GM21447 (cell line): Measurements from ENCODE around the gene SEMA4G.

ENCODE experiments used
- ATAC-seq: cut with Tn5 transposase; IDR thresholded peaks from one replicate; pipeline ENCODE4 v1.9.1; 2021; ENCODE audit not compliant: unreplicated experiment

SEMA4G gene

GRCh38 chr10:100986952-100987684, 17.8 kb downstream of the SEMA4G start, which contains the start of the genes MRPL43 and TWNK:
TSS of gene MRPL43 (minus strand) at chr10:100987497. CDS start at chr10:100987443, 54 bp downstream.
TSS of gene TWNK (plus strand) at chr10:100987543. CDS start at chr10:100988211, 668 bp downstream.
- peak; percentile 87 for ATAC-seq

DNA sequence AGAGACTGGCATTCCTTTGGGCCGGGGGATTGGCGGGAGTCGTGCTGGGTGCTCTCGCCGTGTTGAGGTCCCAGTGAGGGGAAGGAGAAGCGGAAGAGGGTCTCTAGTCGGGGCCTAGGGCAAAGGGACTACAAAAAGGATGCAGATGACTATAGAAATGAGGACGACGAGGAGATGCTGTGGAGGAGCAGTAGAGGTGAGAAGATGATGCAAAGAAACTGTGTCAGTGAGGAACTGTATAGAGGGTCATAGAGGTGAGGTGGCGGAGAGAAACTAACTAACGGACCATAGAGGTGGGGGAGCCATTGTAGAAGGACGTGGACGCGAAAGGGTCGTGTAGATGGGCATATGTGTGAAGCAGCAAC, 18.4 kb downstream of the SEMA4G start:
- no peak for ATAC-seq

GRCh38 chr10:100988166-100988565, 18.9 kb downstream of the SEMA4G start:
- ATAC-seq: no peak

DNA sequence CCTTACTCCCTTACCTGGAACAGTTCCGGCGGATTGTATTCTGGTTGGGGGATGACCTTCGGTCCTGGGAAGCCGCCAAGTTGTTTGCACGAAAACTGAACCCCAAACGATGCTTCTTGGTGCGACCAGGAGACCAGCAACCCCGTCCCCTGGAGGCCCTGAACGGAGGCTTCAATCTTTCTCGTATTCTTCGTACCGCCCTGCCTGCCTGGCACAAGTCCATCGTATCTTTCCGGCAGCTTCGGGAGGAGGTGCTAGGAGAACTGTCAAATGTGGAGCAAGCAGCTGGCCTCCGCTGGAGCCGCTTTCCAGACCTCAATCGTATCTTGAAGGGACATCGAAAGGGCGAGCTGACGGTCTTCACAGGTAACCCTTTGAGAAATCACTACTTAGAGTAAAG, 19.8 kb downstream of the SEMA4G start:
- ATAC-seq: no peak

- ATAC-seq: no peak
Measured at GRCh38 chr10:100993986-100994708, 24.8 kb downstream of the SEMA4G start.

- no peak for ATAC-seq
Measured at GRCh38 chr10:100995181-100995580, 25.9 kb downstream of the SEMA4G start.

DNA sequence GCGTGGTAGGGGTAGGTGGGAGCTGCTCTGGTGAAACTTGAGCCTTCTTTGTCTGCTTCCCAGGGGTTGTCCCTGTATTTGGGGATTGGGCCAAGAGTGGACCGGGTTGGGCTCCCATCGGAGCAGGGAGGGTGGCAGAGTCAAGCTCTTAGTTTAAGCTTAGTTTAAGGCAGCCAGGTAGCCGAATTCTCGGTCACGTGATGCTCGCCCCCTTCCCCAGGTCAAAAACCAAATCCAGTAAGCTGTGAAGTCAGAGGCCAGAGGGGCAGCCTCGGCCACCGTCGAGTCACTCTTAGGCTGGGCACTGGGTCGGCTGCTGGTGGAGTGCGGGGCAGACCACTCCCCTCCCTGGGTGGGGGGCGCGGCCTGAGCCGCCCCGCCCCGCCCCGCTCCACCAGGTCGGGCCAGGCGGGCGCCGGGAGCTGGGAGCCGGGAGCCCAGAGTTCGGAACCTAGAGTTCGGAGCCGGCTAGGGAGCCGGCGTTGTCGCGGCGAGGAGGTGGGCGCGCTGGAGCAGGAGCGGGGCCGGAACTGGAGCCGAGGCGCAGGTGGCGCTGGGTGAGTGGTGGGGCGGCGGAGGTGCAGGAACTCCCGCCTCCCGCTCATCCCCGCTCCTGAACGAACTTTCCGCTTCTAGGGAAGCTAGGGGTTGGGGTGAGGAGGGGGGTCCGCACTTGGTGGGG, 27.5 kb downstream of the SEMA4G start:
- ATAC-seq: peak; percentile 18

- ATAC-seq: peak; percentile 32
Measured at GRCh38 chr10:100997360-100998182, 28.3 kb downstream of the SEMA4G start.

DNA sequence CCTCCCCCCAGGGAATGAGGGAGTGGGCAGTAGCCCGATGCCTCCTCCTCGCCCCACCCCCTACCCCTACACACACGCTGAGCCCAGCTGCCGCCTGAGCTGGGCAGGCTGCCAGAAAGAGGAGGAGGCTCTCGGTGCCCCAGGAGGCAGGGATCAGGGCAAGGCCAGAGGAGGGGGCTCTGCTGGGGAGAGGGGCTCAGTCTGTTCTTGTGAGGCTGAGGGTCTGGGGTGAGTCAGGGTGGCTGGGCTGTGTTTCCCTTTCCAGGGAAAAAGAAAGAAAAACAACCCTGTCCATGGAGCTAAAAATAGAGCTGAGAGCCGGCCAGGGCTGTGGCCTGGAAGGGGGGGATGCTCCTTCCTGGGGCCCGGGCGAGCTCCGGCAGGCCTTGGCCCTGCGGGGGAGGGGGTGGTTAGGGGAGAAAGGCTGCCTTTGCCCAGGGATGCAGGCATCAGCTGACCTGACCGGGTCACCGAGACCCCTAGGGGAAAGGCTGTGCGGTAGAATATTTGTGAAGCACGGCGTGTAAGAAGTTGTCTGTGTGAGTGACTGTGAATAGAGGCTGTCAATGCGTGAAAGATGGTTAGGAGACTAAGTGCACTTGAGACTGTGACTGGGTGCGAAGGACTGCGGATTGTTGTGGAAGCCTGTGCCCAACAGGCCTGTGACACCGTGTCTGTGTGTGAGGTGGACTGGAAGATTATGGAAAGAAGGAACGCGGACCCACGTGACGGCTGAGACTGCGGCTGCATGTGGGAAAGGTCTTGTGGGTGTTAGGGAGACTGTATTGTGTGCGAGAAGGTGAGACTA, 29.1 kb downstream of the SEMA4G start:
- ATAC-seq: peak; percentile 36

- ATAC-seq: peak; percentile 41
Measured at GRCh38 chr10:100998991-100999741, 29.9 kb downstream of the SEMA4G start.

DNA sequence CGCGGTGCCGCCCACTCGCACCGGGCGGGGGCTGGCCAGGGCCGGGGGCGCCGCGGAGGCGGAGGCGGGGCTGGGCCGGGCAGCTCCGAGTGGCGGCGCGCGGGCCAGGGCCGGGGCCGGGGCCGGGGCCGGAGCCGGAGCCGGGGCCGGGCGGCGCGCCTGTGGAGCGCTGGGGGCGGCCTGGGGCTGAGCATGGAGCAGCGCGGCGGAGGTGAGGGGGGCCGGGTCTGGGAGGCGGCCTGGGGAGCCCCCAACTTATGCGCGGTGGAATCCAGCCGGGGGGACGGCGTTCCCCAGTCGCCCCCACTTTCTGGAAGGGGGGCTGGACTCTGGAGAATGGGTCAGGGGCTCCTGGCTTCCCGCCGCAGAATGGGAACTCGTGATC, 30.4 kb downstream of the SEMA4G start, which contains the start of gene LZTS2:
LZTS2 (plus strand) TSS at position 67 of the 385 bp plus-strand sequence. CDS start 2,731 bp downstream, outside the sequence.
- no peak for ATAC-seq

DNA sequence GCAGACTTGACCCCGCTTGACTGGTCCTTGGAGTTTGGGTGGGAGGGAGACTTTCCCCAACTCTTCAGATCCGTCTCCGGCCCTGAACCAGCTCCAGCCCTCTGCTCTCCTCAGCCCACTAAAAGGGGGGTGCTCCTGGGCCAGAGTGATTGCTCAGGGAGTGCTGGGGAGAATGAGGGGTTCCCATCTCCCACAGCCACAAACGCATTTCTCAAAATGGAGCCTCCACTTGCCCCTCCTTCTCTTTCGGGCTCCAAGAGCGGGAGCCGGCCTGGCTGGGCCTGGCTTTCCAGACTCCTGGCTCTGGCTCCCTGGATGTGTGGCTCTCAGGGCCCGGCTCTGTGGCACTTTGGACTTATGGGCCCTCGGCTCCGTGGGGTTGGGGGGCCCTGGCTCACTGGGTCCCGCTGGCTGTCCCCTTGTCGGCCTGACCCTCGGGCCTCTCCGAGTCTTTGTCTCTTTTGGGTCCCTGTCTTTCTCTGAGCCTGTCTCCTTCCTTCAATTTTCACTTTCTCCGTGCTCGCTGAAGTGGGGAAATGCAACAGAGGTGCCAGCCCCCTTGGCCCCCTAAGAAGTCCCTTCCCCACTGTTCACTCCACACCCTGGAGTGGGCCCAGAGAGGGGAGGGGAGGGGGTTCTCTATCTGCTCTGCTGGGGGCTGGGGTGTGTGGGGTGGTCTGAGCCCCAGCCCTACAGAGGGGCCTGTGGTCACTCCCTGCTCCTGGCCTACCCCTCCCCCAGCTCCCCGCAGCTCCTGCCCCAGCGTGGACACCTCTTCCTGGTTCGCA, 31.0 kb downstream of the SEMA4G start:
- no peak for ATAC-seq

DNA sequence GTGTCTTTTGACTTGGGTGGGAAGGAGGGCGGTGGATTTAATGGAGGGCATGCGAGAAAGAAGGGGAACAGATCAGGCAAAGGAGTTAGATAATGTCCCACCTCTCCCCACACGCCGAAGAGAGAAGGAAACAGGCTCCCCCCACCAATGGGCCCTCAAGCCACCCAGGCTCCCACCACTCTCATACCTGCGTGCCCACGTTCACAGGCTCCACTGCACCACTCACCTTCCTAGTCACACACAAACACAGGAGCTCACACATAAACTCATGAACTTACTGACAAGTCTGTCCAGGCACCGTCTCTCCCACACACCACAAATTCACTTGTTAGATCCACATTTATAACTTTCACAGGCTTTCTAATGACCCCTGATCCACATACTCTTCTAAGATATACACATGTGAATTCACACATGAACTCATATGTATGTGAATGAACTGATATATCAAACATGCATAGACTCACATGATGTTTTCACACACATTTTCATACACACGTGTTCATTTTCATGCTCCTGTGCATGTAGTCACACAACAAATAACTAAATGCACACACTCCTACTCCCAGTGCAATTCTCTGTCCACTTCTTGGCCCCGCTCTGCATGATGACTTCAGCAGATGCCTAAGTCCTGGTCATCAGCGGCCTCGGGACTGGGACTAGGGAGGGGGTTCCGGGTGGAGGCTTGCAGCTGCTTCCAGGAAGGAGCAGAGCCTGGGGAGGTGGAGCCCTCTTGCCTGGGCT, 31.8 kb downstream of the SEMA4G start:
- no peak for ATAC-seq

DNA sequence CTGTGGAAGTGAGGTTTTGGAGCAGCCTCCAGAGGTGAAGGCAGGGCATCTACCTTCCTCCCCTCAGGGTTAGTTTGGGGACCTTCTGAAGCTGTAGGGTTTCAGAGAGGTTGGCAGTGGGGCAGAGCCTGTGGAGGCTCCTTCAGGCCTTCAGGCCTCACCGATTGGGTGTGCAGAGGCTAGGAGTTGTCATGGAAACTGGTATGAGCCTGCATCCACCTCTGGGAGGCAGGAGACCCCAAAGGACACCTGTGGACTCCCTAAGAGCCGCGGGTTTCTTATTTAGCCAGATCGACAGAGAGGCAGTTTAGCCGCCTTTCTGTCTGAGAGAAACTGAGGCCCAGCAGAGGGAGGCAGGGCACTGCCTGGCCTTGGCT, 32.3 kb downstream of the SEMA4G start:
- no peak for ATAC-seq

- no peak for ATAC-seq
Measured at GRCh38 chr10:101002456-101002855, 33.2 kb downstream of the SEMA4G start.

DNA sequence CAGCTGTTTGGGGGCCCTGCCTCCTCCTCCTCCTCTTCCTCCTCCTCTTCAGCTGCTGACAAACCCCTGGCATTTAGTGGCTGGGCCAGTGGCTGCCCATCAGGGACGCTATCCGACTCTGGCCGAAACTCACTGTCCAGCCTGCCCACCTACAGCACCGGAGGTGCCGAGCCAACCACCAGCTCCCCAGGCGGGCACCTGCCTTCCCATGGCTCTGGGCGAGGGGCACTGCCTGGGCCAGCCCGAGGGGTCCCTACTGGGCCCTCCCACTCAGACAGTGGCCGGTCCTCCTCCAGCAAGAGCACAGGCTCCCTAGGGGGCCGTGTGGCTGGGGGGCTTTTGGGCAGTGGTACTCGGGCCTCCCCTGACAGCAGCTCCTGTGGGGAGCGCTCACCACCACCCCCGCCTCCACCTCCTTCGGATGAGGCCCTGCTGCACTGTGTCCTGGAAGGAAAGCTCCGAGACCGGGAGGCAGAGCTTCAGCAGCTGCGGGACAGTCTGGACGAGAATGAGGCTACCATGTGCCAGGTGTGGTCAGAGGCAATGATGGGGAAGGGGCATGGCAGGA, 34.4 kb downstream of the SEMA4G start:
- ATAC-seq: no peak

DNA sequence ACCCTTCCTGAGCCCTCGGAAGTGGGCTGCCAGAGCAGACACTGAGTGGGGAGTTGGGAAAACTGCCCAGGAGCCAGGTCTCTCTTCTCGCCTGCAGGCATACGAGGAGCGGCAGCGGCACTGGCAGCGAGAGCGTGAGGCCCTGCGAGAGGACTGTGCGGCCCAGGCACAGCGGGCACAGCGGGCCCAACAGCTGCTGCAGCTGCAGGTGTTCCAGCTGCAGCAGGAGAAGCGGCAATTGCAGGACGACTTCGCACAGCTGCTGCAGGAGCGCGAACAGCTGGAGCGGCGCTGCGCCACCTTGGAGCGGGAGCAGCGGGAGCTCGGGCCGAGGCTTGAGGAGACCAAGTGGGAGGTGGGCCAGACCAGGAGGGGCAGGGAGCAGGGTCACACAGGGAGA, 36.1 kb downstream of the SEMA4G start:
- no peak for ATAC-seq
